ENCODE data around the gene SLC22A3.

SLC22A3 gene

DNA sequence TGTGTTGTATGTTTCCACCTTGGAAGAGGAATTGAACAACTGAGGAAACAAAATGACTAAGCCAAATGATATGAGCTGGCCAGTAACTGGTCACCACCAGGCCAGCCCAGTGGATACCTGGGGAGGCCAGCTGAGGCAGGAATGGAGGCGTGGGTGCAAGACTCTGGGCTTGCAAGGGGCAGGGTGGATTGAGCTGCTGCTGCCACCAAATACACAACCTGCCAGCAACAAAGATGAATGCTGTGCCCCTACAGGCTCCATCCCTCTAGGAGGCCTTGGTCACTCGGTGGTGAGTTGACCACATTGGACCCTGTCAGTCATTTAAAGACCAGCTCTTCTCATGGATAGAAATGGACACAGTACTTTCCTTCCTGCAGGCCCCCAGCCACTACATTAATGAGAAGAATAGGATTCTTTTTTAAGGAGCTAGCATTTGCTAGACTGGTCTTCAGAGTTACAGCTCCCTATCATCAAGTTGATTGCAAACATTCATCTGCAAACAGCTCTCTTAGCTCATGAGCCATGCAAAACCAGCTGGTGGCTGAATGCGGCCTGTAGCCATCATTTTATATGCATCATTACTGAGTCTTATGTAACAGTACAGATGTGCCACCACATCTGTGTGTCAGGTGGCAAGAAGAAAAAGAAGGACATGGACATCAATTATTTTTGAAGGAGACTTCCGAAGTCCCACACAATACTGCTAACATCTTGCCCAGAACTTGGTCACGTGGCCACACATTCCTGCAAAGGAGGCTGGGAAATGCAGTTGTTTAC, 26.3 kb upstream of the SLC22A3 start:
- TF ChIP-seq, protein P1, sequence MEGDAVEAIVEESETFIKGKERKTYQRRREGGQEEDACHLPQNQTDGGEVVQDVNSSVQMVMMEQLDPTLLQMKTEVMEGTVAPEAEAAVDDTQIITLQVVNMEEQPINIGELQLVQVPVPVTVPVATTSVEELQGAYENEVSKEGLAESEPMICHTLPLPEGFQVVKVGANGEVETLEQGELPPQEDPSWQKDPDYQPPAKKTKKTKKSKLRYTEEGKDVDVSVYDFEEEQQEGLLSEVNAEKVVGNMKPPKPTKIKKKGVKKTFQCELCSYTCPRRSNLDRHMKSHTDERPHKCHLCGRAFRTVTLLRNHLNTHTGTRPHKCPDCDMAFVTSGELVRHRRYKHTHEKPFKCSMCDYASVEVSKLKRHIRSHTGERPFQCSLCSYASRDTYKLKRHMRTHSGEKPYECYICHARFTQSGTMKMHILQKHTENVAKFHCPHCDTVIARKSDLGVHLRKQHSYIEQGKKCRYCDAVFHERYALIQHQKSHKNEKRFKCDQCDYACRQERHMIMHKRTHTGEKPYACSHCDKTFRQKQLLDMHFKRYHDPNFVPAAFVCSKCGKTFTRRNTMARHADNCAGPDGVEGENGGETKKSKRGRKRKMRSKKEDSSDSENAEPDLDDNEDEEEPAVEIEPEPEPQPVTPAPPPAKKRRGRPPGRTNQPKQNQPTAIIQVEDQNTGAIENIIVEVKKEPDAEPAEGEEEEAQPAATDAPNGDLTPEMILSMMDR (IDR thresholded peaks at IDR 0.05; ENCODE audit: low read depth, low read length), result no peak
- DNase-seq (ENCODE audit: low read depth in 2 of 2), result no peak
- H3K4me3 ChIP-seq (replicated peaks in 1 of 2; ENCODE audit: low read depth in 2 of 2, low read length in 2 of 2), result no peak overlapping the region

- no peak overlapping the region for H3K4me3 ChIP-seq (replicated peaks in 1 of 2; ENCODE audit: low read depth in 2 of 2, low read length in 2 of 2)
- TF ChIP-seq, protein P1 (IDR thresholded peaks at IDR 0.05; ENCODE audit: low read depth, low read length), result no peak
- no peak for DNase-seq (ENCODE audit: low read depth in 2 of 2)
These were observed 20.2 kb upstream of the SLC22A3 start for GRCh38 chr6:160327981-160328380.

DNA sequence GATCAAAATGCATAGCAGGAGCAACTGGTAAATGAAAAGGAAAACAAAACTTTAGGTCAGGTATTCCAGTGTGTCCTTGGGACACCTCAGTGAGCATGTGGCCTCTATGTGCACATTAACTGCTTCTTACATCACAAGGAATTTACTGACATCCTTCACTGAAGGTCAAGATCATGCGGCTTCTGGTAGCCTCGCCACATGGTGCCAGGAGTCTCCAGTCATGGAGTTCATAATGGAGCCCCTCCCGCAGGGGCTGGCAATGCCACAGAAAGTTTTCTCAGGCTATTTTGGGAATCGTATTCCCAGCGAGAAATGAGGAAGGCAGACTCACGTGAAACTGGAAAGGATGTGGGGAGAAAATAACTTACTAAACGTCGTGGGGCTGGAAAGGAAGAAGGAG, 19.7 kb upstream of the SLC22A3 start:
- no peak for DNase-seq (ENCODE audit: low read depth in 2 of 2)
- TF ChIP-seq, protein P1 (IDR thresholded peaks at IDR 0.05; ENCODE audit: low read depth, low read length), result no peak
- H3K4me3 ChIP-seq (replicated peaks in 1 of 2; ENCODE audit: low read depth in 2 of 2, low read length in 2 of 2), result no peak overlapping the region

DNA sequence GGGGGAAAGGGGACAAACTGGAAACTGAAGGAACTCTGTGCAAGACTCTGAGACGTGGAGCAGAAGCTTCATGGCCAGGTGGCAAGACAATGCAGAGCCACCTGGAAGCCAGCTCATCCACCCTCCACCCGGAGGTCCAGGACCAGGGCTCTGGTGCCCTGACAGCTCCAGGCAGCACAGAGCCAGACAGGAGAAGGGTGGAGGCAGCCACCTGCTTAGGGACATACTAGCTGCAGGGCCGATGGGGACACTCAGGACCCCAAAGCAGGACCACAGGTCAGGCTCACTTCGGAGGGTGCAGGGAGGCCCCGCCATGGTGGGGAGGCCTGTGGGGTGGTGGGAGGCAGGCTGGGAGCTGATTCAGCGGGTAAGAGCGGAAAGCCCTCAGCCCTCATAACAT, 19.0 kb upstream of the SLC22A3 start:
- TF ChIP-seq, protein P1 (IDR thresholded peaks at IDR 0.05; ENCODE audit: low read depth, low read length), result no peak
- DNase-seq (ENCODE audit: low read depth in 2 of 2), result no peak
- no peak overlapping the region for H3K4me3 ChIP-seq (replicated peaks in 1 of 2; ENCODE audit: low read depth in 2 of 2, low read length in 2 of 2)

DNA sequence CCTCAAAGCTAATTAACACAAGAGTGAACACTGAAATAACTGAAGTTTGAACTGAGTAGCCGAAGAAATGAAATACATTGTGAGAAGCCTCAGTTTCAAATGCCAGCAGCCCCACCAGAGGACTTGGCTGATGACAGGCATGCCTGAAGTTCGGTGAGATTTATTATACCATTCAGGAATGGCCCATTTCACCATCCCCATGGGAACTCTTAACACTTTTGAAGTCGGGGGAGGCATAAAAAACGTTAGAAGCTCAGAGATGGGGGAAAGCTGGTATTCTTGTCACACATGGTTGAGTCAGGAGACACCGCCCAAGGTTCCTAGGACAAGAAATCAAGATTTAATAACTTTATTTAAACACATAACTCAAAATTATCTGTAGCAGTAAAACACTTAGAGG, 17.6 kb upstream of the SLC22A3 start:
- no peak overlapping the region for H3K4me3 ChIP-seq (replicated peaks in 1 of 2; ENCODE audit: low read depth in 2 of 2, low read length in 2 of 2)
- DNase-seq (ENCODE audit: low read depth in 2 of 2), result no peak
- TF ChIP-seq, protein P1 (IDR thresholded peaks at IDR 0.05; ENCODE audit: low read depth, low read length), result no peak

DNA sequence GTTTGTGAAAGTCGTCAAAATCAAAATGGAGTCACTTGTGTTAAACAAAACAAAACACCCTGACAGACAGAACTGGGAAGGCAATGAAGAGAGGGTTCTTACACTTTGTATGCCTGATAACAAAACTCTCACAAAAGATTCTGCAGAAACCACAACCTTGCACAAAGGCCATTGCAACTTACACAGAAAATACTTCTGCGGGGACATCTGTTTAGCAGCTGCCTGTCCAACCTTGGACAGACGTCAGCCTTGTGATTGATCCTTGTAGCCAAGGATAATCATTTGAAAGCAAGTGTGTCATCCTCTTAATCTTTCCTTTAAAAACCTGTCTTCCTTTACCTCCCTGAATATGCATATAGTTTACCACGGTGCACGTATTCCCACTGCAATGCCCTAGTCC, 17.0 kb upstream of the SLC22A3 start:
- TF ChIP-seq, protein P1 (IDR thresholded peaks at IDR 0.05; ENCODE audit: low read depth, low read length), result no peak
- H3K4me3 ChIP-seq (replicated peaks in 1 of 2; ENCODE audit: low read depth in 2 of 2, low read length in 2 of 2), result no peak overlapping the region
- no peak for DNase-seq (ENCODE audit: low read depth in 2 of 2)

DNA sequence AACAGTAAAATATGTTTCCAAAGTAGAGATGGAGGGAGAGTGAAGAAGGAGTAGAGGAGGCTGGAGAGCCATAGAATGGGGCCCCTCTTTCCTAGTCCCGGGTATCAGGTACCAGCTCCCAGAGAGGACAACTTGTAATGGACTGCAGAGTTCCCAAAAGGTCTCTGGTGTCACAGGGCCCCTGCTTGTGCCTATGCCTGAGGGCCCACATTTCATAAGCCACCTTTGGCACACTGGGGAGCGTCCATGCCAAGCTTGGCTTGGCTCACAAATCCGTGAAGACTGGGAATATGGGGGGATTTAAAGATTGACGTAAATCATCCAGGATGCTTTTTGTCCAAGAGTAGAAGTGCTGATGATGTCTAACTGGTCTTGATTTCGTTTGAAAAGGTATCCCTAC, 16.4 kb upstream of the SLC22A3 start:
- TF ChIP-seq, protein P1 (IDR thresholded peaks at IDR 0.05; ENCODE audit: low read depth, low read length), result no peak
- no peak overlapping the region for H3K4me3 ChIP-seq (replicated peaks in 1 of 2; ENCODE audit: low read depth in 2 of 2, low read length in 2 of 2)
- no peak for DNase-seq (ENCODE audit: low read depth in 2 of 2)
